Uterus (tissue), 4 donors: ENCODE data around the gene LTBP1. TPM values are rescaled to one million over a fixed set of nuclear protein-coding genes. Genes with fewer than 3 reads are reported as not detected.

ENCODE experiments used
- DNase-seq, 2 donors: peaks; one replicate each; pipeline ENCODE4 v3.0.0-alpha.2; 2019 to 2020
- H3K27ac ChIP-seq, 2 donors: fragments of 200-600 bp; sonication (generic); 1 replicate in 1 of 2; 2 replicates in 1 of 2; pipeline ENCODE4 v1.5.1; 2016 to 2018
- H3K27me3 ChIP-seq, 2 donors: fragments of 200-600 bp; sonication (generic); one replicate each; pipeline ENCODE4 v1.5.1; 2018 to 2019; ENCODE audit warnings: control low read depth in 1 of 2
- H3K36me3 ChIP-seq, 2 donors: fragments of 200-600 bp; sonication (generic); one replicate each; pipeline ENCODE4 v1.5.1; 2019; ENCODE audit warnings: control low read depth in 1 of 2
- H3K4me1 ChIP-seq, 2 donors: fragments of 200-600 bp; sonication (generic); one replicate each; pipeline ENCODE4 v1.5.1; 2018 to 2019; ENCODE audit warnings: control low read depth in 1 of 2
- H3K4me3 ChIP-seq, 2 donors: fragments of 200-600 bp; sonication (generic); 1 replicate in 1 of 2; 2 replicates in 1 of 2; pipeline ENCODE4 v1.5.1; 2018 to 2019; ENCODE audit warnings: mild to moderate bottlenecking in 1 of 2
- H3K9me3 ChIP-seq, 2 donors: fragments of 200-600 bp; sonication (generic); one replicate each; pipeline ENCODE4 v1.5.1; 2019; ENCODE audit warnings: control low read depth in 1 of 2
- CTCF ChIP-seq, 4 experiments: fragments of 200-600 bp in 2 of 4; fragments of 450-650 bp in 2 of 4; sonication (generic) in 2 of 4; IDR thresholded peaks; one replicate each; pipeline ENCODE4 v1.5.1; 2016 to 2019; ENCODE audit warnings: antibody characterized with exemption in 4 of 4, mild to moderate bottlenecking in 2 of 4, moderate library complexity in 1 of 4
- POLR2A ChIP-seq, 2 donors: fragments of 450-650 bp; IDR thresholded peaks; one replicate each; pipeline ENCODE4 v1.6.1; 2016; ENCODE audit warnings: antibody characterized with exemption in 2 of 2, mild to moderate bottlenecking in 1 of 2, moderate library complexity in 1 of 2
- intact Hi-C: fragments of 100-400 bp; cut with DNase I; formaldehyde crosslinking; loops from one replicate; pipeline ENCODE4 v1.15.1; 2023; ENCODE audit warnings: low total_unique reads
- total RNA-seq, 4 donors: library from RNA; depleted of rRNA in 3 of 4; stranded (reverse); fragments of >200 nt in 3 of 4; gene quantifications; one replicate each; pipeline versions ENCODE4 v1.1.0 to v1.2.4, GENCODE V29; 2014 to 2023
- donor health status: DM: yes; HTN: yes; CAD: no.

LTBP1 gene
- total RNA-seq, 4 donors from 2014 or later = 72.5 to 322 (median 92.2) TPM

DNA sequence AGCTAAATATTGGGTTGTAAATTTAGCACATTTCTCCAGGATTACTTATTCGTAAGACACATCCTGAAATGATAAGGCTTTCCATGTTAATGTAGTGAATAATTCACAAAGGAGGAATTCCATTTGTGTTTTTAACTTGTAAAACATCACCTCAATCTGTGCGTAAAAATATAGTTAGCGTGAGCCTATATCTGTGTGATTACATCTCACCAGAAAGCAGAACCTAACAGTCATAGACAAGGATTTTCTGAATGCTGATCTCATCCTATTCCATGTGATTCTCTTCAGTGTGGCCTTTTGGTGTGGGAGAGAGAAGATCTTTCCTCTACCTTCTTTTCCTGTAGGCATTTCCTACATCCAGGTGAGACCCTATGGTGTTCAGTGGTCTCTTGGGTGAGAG is 266.5 kb downstream of the LTBP1 start:
- intact Hi-C loops = no loop called here

DNA sequence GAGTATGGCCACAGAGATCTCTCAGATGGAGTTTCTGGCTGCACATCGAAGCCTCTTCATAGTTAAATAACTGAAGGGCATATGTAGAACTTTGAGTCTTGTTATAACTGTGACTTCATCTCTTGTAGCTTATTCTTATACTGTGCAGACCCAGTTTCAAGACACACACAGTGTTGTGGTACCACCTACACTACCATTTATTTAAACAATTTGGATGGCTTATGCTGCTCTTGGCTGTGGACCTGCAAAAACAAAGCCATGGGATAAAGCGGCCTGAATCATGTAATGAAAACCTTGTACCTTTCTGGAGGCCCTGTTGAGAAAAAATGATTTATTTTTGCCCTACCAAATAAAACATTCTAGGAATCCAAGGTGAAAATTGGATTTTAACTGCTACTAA is 266.9 kb downstream of the LTBP1 start:
- Histone ChIP-seq H3K9me3 (no peaks in the 10 kb centered on the region), H3K4me3 (no peak overlapping the region), H3K27ac (no peak overlapping the region), H3K36me3 (no peaks in the 10 kb centered on the region), H3K27me3 (no peaks in the 10 kb centered on the region), H3K4me1 (peaks cover 0 to 5% of the 10 kb centered on the region in 2 donors)
- TF ChIP-seq POLR2A (IDR thresholded peaks at IDR 0.05) (no peak), CTCF (IDR thresholded peaks at IDR 0.05) (no peak)
- intact Hi-C loops = no loop called here
- no peak for DNase-seq

More for the DNA sequence above, 266.5 kb downstream of the LTBP1 start:
- no peak for TF ChIP-seq POLR2A (IDR thresholded peaks at IDR 0.05)
- no peak for TF ChIP-seq CTCF (IDR thresholded peaks at IDR 0.05)
- Histone ChIP-seq H3K27ac (no peak overlapping the region), H3K4me1 (peaks cover 0 to 5% of the 10 kb centered on the region in 2 donors), H3K36me3 (no peaks in the 10 kb centered on the region), H3K27me3 (no peaks in the 10 kb centered on the region), H3K9me3 (no peaks in the 10 kb centered on the region), H3K4me3 (no peak overlapping the region)
- DNase-seq = no peak

DNA sequence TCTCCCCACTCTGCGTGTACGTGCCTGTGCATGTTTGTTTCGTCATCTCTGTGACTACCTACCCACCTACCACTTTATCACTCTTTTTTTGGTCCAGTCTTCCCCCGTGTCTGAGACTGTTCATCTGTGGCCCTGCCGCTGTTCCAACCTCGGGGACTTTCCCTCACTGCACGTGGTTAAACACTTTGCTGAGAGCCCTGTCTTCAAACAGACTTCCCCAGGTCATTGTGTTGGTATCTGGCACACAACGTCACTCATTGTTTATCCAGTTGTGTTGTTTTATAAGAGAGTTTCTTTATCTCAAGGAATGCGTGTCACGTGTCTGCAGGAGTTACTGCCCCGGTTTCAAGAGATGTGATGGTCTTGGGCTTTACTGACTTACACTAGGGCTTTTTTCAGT is 267.7 kb downstream of the LTBP1 start:
- Histone ChIP-seq H3K27me3 (no peaks in the 10 kb centered on the region), H3K27ac (no peak overlapping the region), H3K9me3 (no peaks in the 10 kb centered on the region), H3K36me3 (no peaks in the 10 kb centered on the region), H3K4me1 (peaks cover 0 to 5% of the 10 kb centered on the region in 2 donors), H3K4me3 (no peak overlapping the region)
- no peak for TF ChIP-seq CTCF (IDR thresholded peaks at IDR 0.05)
- no peak for TF ChIP-seq POLR2A (IDR thresholded peaks at IDR 0.05)
- intact Hi-C loops = no loop called here
- no peak for DNase-seq

DNA sequence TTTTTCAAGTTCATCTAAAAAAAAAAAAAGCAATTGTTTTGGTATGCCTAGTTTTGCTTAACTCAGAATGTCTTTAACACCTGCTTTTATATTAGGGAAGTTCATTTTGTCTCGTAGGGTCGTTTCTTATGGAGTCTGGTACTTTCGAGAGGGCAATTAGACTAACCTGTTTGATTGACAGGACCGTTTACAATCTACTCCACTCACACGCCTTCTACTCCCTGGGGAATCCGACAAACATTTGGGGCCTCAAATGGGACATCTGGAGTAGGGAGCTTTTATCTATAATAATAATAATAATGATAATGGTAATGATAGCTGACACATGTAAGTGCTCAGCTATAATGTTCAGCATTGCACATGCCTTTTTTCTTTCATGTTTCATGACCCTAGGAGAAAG is 268.1 kb downstream of the LTBP1 start:
- no peak for DNase-seq
- no peaks in the 10 kb centered on the region for H3K27me3 ChIP-seq
- H3K4me1 ChIP-seq = peaks cover 0 to 5% of the 10 kb centered on the region in 2 donors
- no peak overlapping the region for H3K27ac ChIP-seq
- H3K36me3 ChIP-seq = no peaks in the 10 kb centered on the region
- no peaks in the 10 kb centered on the region for H3K9me3 ChIP-seq
- intact Hi-C loops = no loop called here
- TF ChIP-seq POLR2A (IDR thresholded peaks at IDR 0.05) (no peak), CTCF (IDR thresholded peaks at IDR 0.05) (no peak)
- no peak overlapping the region for H3K4me3 ChIP-seq

- no peak overlapping the region for H3K27ac ChIP-seq
- H3K4me1 ChIP-seq = peaks cover 0 to 5% of the 10 kb centered on the region in 2 donors
- intact Hi-C loops = no loop called here
- H3K27me3 ChIP-seq = no peaks in the 10 kb centered on the region
- no peak overlapping the region for H3K4me3 ChIP-seq
- TF ChIP-seq POLR2A (IDR thresholded peaks at IDR 0.05) (no peak), CTCF (IDR thresholded peaks at IDR 0.05) (no peak)
- H3K9me3 ChIP-seq = no peaks in the 10 kb centered on the region
- H3K36me3 ChIP-seq = no peaks in the 10 kb centered on the region
- peak in 1 of 2 donors; percentile 36 for DNase-seq
These were observed 268.5 kb downstream of the LTBP1 start for GRCh38 chr2:33215299-33215698.
